GM12878 (cell line): ENCODE data around the gene DMKN. TPM values are rescaled to one million over a fixed set of nuclear protein-coding genes. Genes with fewer than 3 reads are reported as not detected.
A peak's percentile ranks its signal among the peaks of the same experiment; 100 is the strongest.

ENCODE experiments used
- ATAC-seq: fragments of 200-7000 bp; cut with Tn5 transposase; 3 replicates; pipeline ENCODE4 v1.9.1; 2020; ENCODE audit warnings: mild to moderate bottlenecking, moderate library complexity
- BruUV-seq: library from RNA; stranded (reverse); fragments of 400-500 nt; replicated peaks from 2 replicates; lab custom pipeline; 2021; lab: Mats Ljungman, UMichigan
- CTCF ChIA-PET: fragments of 300-600 bp; sonication (Branson Sonifier 250); formaldehyde crosslinking; extraction: SDS; loops from one replicate; lab custom pipeline; 2021; ENCODE audit warnings: inconsistent platforms; lab: Yijun Ruan, JAX
- POLR2A ChIA-PET: fragments of 350-600 bp; formaldehyde crosslinking; extraction: SDS; loops from one replicate; lab custom pipeline; 2021; ENCODE audit warnings: inconsistent platforms; lab: Charles Lee
- RAD21 ChIA-PET: fragments of 300-600 bp; sonication (Branson Sonifier 250); formaldehyde crosslinking; loops from one replicate; lab custom pipeline; 2023; ENCODE audit warnings: antibody characterized with exemption; ENCODE audit not compliant: unreplicated experiment; lab: Charles Lee
- SMC1A ChIA-PET: fragments of 300-600 bp; sonication (Branson Sonifier 250); formaldehyde crosslinking; loops from one replicate; lab custom pipeline; 2023; ENCODE audit not compliant: unreplicated experiment, uncharacterized antibody; lab: Charles Lee
- DNase-seq: peaks from one replicate; pipeline ENCODE4 v3.0.0-alpha.2; 2011; ENCODE audit warnings: low read depth, low spot score
- FAIRE-seq: peaks from 3 replicates; lab custom pipeline; 2011; peaks lifted over from hg19 to GRCh38; lab: Jason Lieb, UNC
- H2AFZ ChIP-seq: 2 replicates; pipeline ENCODE4 v1.6.0; 2011; ENCODE audit warnings: low read depth, low read length, control low read depth; ENCODE audit not compliant: control insufficient read depth
- H3K27ac ChIP-seq: 2 replicates; pipeline ENCODE4 v1.5.1; 2011; ENCODE audit warnings: control low read depth; ENCODE audit not compliant: control insufficient read depth, insufficient read depth
- H3K27me3 ChIP-seq, 2 experiments: replicated peaks in 1 of 2; 2 replicates each; pipeline versions ENCODE4 v1.6.0 to v1.6.1; 2011; ENCODE audit warnings: low read length in 1 of 2; ENCODE audit not compliant: control insufficient read depth in 2 of 2, insufficient read depth in 2 of 2
- H3K36me3 ChIP-seq, 2 experiments: 2 replicates each; pipeline ENCODE4 v1.5.1; 2011; ENCODE audit warnings: low read length in 1 of 2; ENCODE audit not compliant: control insufficient read depth in 2 of 2, insufficient read depth in 2 of 2
- H3K4me1 ChIP-seq: 2 replicates; pipeline ENCODE4 v1.6.1; 2011; ENCODE audit warnings: mild to moderate bottlenecking, low read length, moderate library complexity, mixed read lengths; ENCODE audit not compliant: control insufficient read depth, insufficient read depth
- H3K4me2 ChIP-seq: 2 replicates; pipeline ENCODE4 v1.6.0; 2011; ENCODE audit warnings: control low read depth; ENCODE audit not compliant: control insufficient read depth, insufficient read depth
- H3K4me3 ChIP-seq: fragments of 200-600 bp; sonication (generic); 2 replicates; pipeline ENCODE4 v1.5.1; 2016
- H3K79me2 ChIP-seq: 2 replicates; pipeline ENCODE4 v1.6.0; 2011; ENCODE audit warnings: low read length; ENCODE audit not compliant: control insufficient read depth, insufficient read depth
- H3K9ac ChIP-seq: 2 replicates; pipeline ENCODE4 v1.8.0; 2011; ENCODE audit warnings: low read length, control low read depth, mixed read lengths; ENCODE audit not compliant: control insufficient read depth, insufficient read depth
- H3K9me3 ChIP-seq: replicated peaks from 3 replicates; pipeline ENCODE4 v1.5.1; 2011; ENCODE audit warnings: mild to moderate bottlenecking, low read length; ENCODE audit not compliant: control insufficient read depth, insufficient read depth
- H4K20me1 ChIP-seq: 2 replicates; pipeline ENCODE4 v1.6.0; 2011; ENCODE audit not compliant: control insufficient read depth, insufficient read depth
- BCL11A ChIP-seq: IDR thresholded peaks from 2 replicates; pipeline ENCODE4 v1.6.1; 2011; ENCODE audit warnings: low read depth, low read length
- BCL3 ChIP-seq: IDR thresholded peaks from 2 replicates; pipeline ENCODE4 v1.6.1; 2011; ENCODE audit warnings: borderline replicate concordance, low read depth, mild to moderate bottlenecking, moderate library complexity, low read length; ENCODE audit not compliant: insufficient read depth, poor library complexity, severe bottlenecking
- CREB1 ChIP-seq: IDR thresholded peaks from 2 replicates; pipeline ENCODE4 v1.6.1; 2012; ENCODE audit warnings: low read depth, mild to moderate bottlenecking, inconsistent platforms
- FOXM1 ChIP-seq: IDR thresholded peaks from 2 replicates; pipeline ENCODE4 v1.6.1; 2012; ENCODE audit warnings: low read depth, mild to moderate bottlenecking, inconsistent platforms, low read length, moderate library complexity
- MTA2 ChIP-seq: fragments of 450-650 bp; IDR thresholded peaks from 2 replicates; pipeline ENCODE4 v1.6.1; 2016; ENCODE audit warnings: low read depth, mild to moderate bottlenecking, moderate library complexity
- NRF1 ChIP-seq: conservative IDR thresholded peaks from 2 replicates; pipeline ENCODE4 v1.6.1; 2011; ENCODE audit warnings: mild to moderate bottlenecking, low read depth, low read length, improper control_type of control experiment
- PML ChIP-seq: IDR thresholded peaks from 2 replicates; pipeline ENCODE4 v1.6.1; 2012; ENCODE audit warnings: low read length, inconsistent platforms
- POLR2AphosphoS2 ChIP-seq: IDR thresholded peaks from 2 replicates; pipeline ENCODE4 v1.6.1; 2011; ENCODE audit warnings: low read depth, mild to moderate bottlenecking, low read length, improper control_type of control experiment, moderate library complexity
- RUNX3 ChIP-seq: IDR thresholded peaks from 2 replicates; pipeline ENCODE4 v1.6.1; 2012; ENCODE audit warnings: low read length, inconsistent platforms
- SMAD1 ChIP-seq: fragments of 450-650 bp; IDR thresholded peaks from 2 replicates; pipeline ENCODE4 v1.6.1; 2018; ENCODE audit warnings: mild to moderate bottlenecking, low read depth; ENCODE audit not compliant: partially characterized antibody
- SP1 ChIP-seq: IDR thresholded peaks from one replicate; pipeline ENCODE4 v1.6.1; 2011; ENCODE audit warnings: low read depth, low read length
- YBX1 ChIP-seq: fragments of 450-650 bp; IDR thresholded peaks from 2 replicates; pipeline ENCODE4 v1.6.1; 2016; ENCODE audit warnings: antibody characterized with exemption
- ZNF217 ChIP-seq: fragments of 450-650 bp; IDR thresholded peaks from 2 replicates; pipeline ENCODE4 v1.6.1; 2017; ENCODE audit warnings: antibody characterized with exemption, mild to moderate bottlenecking
- ZNF24 ChIP-seq: fragments of 450-650 bp; IDR thresholded peaks from 2 replicates; pipeline ENCODE4 v1.6.1; 2017; ENCODE audit warnings: antibody characterized with exemption, mild to moderate bottlenecking
- WGBS: methylation state at CpG from one replicate; pipeline ENCODE4 v1.1.6; 2016; ENCODE audit warnings: low lambda C conversion rate; ENCODE audit not compliant: insufficient replicate concordance, insufficient coverage; ENCODE audit errors: missing lambda C conversion rate; 5-methylcytosine and 5-hydroxymethylcytosine counted together
- in situ Hi-C: fragments of 300-500 bp; cut with MboI; formaldehyde crosslinking; loops from 9 replicates; pipeline ENCODE4 v1.14.3; 2018; ENCODE audit warnings: mixed read lengths
- intact Hi-C: fragments of 100-400 bp; cut with micrococcal nuclease; formaldehyde crosslinking; loops from one replicate; pipeline ENCODE4 v1.14.2; 2022; ENCODE audit not compliant: unreplicated experiment
- polyA plus RNA-seq, 11 experiments: library from polyadenylated mRNA; depleted of rRNA in 4 of 11; unstranded in 6 of 11; stranded (reverse) in 5 of 11; fragments of >200 nt; fragmentation: Nextera tagmentation in 4 of 11; fragmentation: Illumina TruSeq in 1 of 11; extraction: Ambion mirVana in 4 of 11; extraction: Trizol in 1 of 11; gene quantifications; 1 replicate in 1 of 11; 2 replicates in 10 of 11; pipeline versions ENCODE4 v1.2.1 to v1.2.3, GENCODE V29; 2011 to 2016; ENCODE audit warnings: inconsistent platforms in 2 of 11, missing spikeins in 2 of 11, low read depth in 1 of 11
- total RNA-seq, 4 experiments: library from RNA; depleted of rRNA in 3 of 4; stranded (reverse); fragments of >200 nt in 3 of 4; fragmentation: Illumina TruSeq in 1 of 4; extraction: Trizol in 1 of 4; gene quantifications; 2 replicates each; pipeline versions ENCODE4 v1.2.1 to v1.2.3, GENCODE V29; 2013 to 2021
- TF ChIP-seq, protein P1 (sequence below): fragments of 450-650 bp; formaldehyde crosslinking; IDR thresholded peaks from 2 replicates; pipeline ENCODE4 v1.5.0; 2022; ENCODE audit warnings: mild to moderate bottlenecking, missing genetic modification characterization
- TF ChIP-seq, protein P2 (sequence below): fragments of 150-350 bp; IDR thresholded peaks from 2 replicates; pipeline ENCODE4 v1.6.1; 2014; ENCODE audit warnings: mild to moderate bottlenecking, low read depth, low read length
- TF ChIP-seq, protein P3 (sequence below): fragments of 450-650 bp; IDR thresholded peaks from 2 replicates; pipeline ENCODE4 v1.6.1; 2016; ENCODE audit warnings: mild to moderate bottlenecking

The DMKN gene
- total and polyA plus RNA-seq, 10 of the 15 experiments (the other 5 are each of a cell fraction or from before 2014, with no cell fraction given), result 36.4 to 114 (median 58.6) TPM

DNA sequence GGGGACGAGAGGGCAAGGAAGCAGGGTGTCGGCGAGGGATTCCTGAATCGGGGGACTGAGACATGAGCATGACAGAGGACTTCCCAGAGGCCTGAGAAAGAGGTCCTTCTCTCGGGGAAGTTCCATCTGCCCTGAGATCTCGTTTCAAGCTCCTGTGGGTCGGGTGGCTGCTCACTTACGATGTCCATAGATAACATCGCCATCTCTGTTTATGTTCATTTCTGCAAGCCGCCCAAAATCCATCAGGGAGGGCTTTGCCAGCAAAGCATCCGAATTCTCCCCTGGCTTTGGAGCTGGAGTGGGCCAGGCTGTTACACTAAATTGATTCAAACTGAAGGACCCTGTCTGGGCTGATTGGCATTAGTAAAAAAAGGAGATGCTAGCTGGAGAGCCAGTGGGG lies 5.9 kb downstream of the DMKN start:
- Histone ChIP-seq H3K9me3 (no peaks in the 10 kb centered on the region), H3K4me3 (no peak overlapping the region), H4K20me1 (no peaks in the 10 kb centered on the region), H3K36me3 (no peaks in the 10 kb centered on the region), H3K27ac (peak overlapping the region; percentile 64), H3K9ac (peak overlapping the region; percentile 18; the same call in 1 of the 2 replicates), H3K27me3 (no peaks in the 10 kb centered on the region; a peak in 1 of 4 replicates), H2AFZ (no peak overlapping the region), H3K79me2 (no peaks in the 10 kb centered on the region), H3K4me1 (peaks cover 8% of the 10 kb centered on the region), H3K4me2 (peak overlapping the region; percentile 63)
- TF ChIP-seq YBX1 (no peak), MTA2 (no peak), RUNX3 (no peak), POLR2AphosphoS2 (no peak), SMAD1 (no peak), FOXM1 (no peak), CREB1 (no peak), ZNF24 (no peak), BCL3 (no peak), BCL11A (no peak), PML (no peak), SP1 (no peak), ZNF217 (no peak), NRF1 (no peak)
- TF ChIP-seq, protein P1, sequence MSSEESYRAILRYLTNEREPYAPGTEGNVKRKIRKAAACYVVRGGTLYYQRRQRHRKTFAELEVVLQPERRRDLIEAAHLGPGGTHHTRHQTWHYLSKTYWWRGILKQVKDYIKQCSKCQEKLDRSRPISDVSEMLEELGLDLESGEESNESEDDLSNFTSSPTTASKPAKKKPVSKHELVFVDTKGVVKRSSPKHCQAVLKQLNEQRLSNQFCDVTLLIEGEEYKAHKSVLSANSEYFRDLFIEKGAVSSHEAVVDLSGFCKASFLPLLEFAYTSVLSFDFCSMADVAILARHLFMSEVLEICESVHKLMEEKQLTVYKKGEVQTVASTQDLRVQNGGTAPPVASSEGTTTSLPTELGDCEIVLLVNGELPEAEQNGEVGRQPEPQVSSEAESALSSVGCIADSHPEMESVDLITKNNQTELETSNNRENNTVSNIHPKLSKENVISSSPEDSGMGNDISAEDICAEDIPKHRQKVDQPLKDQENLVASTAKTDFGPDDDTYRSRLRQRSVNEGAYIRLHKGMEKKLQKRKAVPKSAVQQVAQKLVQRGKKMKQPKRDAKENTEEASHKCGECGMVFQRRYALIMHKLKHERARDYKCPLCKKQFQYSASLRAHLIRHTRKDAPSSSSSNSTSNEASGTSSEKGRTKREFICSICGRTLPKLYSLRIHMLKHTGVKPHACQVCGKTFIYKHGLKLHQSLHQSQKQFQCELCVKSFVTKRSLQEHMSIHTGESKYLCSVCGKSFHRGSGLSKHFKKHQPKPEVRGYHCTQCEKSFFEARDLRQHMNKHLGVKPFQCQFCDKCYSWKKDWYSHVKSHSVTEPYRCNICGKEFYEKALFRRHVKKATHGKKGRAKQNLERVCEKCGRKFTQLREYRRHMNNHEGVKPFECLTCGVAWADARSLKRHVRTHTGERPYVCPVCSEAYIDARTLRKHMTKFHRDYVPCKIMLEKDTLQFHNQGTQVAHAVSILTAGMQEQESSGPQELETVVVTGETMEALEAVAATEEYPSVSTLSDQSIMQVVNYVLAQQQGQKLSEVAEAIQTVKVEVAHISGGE (CRISPR knock-in tag), result no peak
- TF ChIP-seq, protein P2, sequence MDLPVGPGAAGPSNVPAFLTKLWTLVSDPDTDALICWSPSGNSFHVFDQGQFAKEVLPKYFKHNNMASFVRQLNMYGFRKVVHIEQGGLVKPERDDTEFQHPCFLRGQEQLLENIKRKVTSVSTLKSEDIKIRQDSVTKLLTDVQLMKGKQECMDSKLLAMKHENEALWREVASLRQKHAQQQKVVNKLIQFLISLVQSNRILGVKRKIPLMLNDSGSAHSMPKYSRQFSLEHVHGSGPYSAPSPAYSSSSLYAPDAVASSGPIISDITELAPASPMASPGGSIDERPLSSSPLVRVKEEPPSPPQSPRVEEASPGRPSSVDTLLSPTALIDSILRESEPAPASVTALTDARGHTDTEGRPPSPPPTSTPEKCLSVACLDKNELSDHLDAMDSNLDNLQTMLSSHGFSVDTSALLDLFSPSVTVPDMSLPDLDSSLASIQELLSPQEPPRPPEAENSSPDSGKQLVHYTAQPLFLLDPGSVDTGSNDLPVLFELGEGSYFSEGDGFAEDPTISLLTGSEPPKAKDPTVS, result no peak
- TF ChIP-seq, protein P3, sequence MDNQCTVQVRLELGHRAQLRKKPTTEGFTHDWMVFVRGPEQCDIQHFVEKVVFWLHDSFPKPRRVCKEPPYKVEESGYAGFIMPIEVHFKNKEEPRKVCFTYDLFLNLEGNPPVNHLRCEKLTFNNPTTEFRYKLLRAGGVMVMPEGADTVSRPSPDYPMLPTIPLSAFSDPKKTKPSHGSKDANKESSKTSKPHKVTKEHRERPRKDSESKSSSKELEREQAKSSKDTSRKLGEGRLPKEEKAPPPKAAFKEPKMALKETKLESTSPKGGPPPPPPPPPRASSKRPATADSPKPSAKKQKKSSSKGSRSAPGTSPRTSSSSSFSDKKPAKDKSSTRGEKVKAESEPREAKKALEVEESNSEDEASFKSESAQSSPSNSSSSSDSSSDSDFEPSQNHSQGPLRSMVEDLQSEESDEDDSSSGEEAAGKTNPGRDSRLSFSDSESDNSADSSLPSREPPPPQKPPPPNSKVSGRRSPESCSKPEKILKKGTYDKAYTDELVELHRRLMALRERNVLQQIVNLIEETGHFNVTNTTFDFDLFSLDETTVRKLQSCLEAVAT, result no peak
- POLR2A ChIA-PET, result interaction anchor here (0.5 to 3.5 kb wide), 9 partner anchors 12 to 236 kb away, joined by 3 to 9 read pairs (median 4); no protein-coding TSS in a partner anchor
- in situ Hi-C loops (no loop called here), intact Hi-C loops (no loop called here)
- ATAC-seq (no peak), DNase-seq (no peak), FAIRE-seq (no peak)
- BruUV-seq, result no TSS peak
- SMC1A ChIA-PET, result interaction anchor here (0.7 to 5.7 kb wide), 7 partner anchors 12 to 181 kb away, joined by 3 to 35 read pairs (median 10); no protein-coding TSS in a partner anchor
- RAD21 ChIA-PET, result interaction anchor here (0.7 to 4.8 kb wide), 6 partner anchors 13 to 102 kb away, joined by 3 to 24 read pairs (median 5); no protein-coding TSS in a partner anchor
- 67% methylated on average over 11 of the region's 11 CpGs for WGBS
- CTCF ChIA-PET, result interaction anchor here (1.2 to 6.3 kb wide), 12 partner anchors 12 to 366 kb away, joined by 3 to 87 read pairs (median 9); no protein-coding TSS in a partner anchor
